Activated CD8-positive, alpha-beta memory T cell treated with anti-CD3 and anti-CD28 coated beads for 24 hours (primary cell): Measurements from ENCODE around the gene CLBA1.
"Not testable (repeated sequence)": the region's sequence is repeated elsewhere in the genome, so short reads cannot be mapped to it uniquely, and the experiment has no call there.

ENCODE experiments used
- DNase-seq: peaks from one replicate; pipeline ENCODE4 v3.0.0-alpha.2; 2020

The CLBA1 gene

GRCh38 chr14:104947881-104948735, 37.5 kb upstream of the CLBA1 start:
- DNase-seq, result not testable (repeated sequence)

DNA sequence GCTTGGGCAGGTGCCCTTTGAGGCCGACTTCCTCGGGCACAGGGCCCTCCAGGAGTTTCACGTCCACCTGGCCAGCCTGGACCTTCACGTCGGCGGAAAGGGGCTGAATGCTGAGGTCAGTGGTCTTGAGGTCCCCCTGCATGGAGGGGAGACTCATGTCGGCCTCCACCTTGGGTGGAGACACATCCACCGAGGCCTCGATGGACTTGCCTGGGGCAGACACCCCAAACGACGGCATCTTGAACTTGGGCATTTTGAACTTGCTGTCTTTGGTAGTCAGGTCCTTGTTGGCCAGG, 36.9 kb upstream of the CLBA1 start:
- no peak for DNase-seq

- DNase-seq, result not testable (repeated sequence)
Measured at GRCh38 chr14:104949406-104949955, 36.1 kb upstream of the CLBA1 start.

DNA sequence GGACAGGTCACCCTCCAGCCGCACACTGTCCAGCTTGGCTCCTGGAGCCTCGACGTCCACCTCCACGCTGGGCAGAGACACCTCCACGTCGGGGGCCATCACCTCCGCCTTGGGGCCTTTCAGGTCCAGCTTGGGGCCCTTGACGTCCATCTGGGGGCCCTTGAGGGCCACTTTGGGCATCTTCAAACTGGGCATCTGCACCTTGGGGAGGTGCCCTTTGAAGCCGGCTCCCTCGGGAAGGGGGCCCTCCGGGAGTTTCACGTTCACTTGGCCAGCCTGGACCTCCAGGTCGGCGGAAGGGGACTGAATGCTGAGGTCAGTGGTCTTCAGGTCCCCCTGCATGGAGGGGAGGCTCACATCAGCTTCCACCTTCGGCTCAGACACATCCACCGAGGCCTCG, 35.6 kb upstream of the CLBA1 start:
- DNase-seq, result no peak

GRCh38 chr14:104950701-104951100, 34.9 kb upstream of the CLBA1 start:
- DNase-seq, result not testable (repeated sequence)

DNA sequence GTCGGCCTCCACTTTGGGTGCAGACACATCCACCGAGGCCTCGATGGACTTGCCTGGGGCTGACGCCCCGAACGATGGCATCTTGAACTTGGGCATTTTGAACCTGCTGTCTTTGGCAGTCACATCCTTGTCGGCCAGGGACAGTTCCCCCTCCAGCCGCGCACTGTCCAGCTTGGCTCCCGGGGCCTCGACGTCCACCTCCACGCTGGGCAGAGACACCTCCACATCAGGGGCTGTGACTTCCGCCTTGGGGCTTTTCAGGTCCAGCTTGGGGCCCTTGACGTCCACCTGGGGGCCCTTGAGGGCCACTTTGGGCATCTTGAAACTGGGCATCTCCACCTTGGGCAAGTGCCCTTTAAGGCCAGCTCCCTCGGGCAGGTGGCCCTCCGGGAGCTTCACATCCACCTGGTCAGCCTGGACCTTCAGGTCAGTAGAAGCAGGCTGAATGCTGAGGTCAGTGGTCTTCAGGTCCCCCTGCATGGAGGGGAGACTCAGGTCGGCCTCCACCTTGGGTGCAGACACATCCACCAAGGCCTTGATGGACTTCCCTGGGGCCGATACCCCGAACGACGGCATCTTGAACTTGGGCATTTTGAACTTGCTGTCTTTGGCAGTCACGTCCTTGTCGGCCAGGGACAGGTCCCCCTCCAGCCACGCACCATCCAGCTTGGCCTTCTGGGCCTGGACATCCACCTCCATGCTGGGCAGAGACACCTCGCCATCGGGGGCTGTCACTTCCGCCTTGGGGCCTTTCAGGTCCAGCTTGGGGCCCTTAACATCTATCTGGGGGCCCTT, 33.5 kb upstream of the CLBA1 start:
- DNase-seq, result not testable (repeated sequence)

DNA sequence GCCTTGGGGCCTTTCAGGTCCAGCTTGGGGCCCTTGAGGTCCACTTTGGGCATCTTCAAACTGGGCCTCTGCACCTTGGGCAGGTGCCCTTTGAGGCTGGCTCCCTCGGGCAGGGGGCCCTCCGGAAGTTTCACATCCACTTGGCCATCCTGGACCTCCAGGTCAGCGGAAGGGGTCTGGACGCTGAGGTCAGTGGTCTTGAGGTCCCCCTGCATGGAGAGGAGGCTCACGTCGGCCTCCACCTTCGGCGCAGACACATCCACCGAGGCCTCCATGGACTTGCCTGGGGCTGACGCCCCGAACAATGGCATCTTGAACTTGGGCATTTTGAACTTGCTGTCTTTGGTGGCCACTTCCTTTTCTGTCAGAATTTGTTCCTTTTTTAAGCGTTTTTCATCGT, 32.5 kb upstream of the CLBA1 start:
- DNase-seq, result no peak

GRCh38 chr14:104953896-104954656, 31.5 kb upstream of the CLBA1 start:
- DNase-seq, result no peak

DNA sequence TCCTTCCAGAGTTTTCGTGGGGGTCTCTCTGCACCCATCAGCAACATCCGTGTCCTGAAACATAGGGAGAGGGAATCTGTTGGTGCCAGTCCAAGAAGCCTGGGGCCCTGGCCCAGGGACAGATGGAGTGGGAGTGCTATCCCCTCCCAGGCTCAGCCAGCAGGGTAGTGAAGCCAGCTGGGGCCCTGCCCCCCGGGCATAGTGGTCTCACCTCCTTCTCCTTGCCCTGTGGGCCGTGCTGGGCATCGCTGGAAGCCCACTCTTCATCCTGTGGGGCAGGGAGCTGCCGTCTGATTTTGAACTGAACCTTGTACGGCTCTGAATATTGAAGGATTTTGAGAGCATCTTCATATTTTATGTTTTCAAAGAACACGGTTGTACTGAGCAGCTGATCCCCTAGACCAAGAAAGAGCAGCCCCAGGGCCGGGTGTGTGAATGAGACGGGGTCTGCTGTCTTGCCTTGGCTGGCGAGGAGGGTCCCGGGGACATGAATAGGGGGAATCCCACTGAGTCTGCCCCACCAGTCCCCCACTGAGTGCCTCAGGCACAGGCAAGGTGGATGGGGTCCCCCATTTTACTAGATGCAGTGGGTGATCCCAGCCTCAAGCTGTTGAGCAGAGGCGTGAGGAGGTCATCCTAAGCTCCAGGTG, 30.7 kb upstream of the CLBA1 start:
- DNase-seq, result no peak

DNA sequence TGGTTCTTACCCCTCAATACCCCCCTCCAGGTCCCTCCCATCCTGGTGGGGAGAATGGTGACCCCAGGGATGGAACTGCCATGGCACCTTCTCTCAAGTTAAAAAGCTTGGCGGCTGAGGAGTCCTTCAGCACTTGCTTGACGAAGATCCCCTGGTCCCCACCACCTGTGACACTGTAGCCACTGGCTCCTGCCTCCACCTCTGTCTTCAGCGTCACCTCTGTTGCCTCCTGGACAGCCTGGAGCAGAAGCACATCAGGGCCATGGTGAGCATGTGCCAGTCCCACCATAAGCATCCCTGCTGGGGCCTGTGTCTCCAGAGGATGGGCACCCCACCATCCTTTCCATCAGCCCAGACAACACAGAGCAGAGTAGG, 30.2 kb upstream of the CLBA1 start:
- no peak for DNase-seq

DNA sequence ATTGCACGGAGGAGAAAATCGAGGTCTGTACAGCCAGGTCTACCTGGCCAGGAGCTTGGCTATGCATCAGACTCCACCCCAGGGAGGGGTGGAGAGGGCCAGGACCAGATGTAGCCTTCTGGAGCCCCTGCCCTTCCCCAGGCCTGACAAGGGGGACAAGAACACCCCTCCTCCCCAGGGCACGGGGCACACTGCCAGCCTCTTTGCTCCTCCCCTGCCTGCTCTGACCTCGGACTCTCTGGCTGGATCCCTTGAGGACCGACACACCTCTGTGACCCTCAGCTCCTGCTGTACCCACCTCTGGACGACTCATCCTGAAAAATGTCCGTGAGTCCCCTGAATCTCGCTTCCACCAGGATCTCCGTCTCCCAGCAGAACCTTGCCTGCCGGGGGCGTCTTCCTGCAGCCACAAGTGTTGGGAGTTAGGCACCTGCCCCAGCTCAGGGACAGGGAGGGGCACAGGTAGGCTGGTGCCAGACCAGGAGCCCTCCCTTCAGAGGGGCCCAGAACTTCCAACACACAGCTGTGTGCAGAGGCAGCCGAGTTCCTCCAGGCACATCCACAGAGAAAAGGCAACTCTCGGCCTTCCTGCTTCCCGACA, 29.2 kb upstream of the CLBA1 start:
- no peak for DNase-seq

GRCh38 chr14:104957146-104958113, 28.2 kb upstream of the CLBA1 start:
- DNase-seq, result no peak

DNA sequence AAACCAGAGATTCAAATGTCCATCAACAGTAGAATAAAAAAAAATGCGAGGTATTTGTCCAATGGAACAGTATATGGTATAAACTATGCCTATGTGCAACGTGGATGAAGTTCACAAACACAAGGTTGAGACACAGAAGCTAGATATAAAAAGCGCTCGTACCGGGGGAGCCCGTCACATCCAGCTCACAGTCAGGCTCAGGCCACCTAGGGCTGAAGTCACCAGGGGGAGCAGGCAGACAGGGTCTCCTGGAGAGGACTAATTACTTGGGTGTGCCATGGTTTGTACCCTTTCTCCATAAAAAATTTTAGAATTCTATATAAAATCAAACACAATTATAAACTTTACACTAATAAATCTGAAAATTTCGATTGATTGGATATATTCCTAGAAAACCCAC, 21.0 kb upstream of the CLBA1 start:
- DNase-seq, result no peak

DNA sequence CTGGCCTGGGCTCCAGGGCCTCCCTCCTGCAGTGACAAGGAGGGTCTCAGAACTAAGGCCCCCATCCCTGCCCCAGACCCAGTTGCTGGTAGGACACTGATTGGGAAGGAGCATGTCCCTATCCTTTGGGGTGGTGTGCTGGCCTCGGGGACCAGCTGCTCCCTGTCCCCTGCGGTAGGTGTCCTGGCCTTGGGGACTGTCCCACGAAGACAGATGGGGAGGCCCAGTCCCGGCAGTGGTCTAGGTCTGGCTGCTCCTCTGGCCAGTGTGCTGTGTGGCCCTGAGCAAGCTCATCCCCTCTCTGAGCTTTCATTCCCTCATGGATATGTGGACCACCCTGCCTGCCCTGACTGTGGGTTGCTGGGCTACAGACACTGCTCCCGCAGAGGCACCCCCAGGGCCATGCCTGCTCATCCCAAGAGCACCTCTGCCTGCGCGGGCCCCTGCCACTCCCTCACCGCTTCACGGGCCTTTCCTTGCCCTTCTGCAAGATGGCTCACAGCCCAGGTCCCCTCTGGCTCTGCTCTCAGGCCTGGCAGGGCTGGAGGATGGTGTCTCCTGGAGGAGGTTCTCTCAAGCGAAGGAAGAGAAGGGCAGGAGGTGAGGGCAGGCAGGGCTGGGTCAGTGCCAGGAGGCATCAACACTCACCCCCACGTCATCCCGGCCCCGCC, 19.9 kb upstream of the CLBA1 start:
- no peak for DNase-seq

GRCh38 chr14:104966261-104966865, 19.2 kb upstream of the CLBA1 start:
- DNase-seq, result no peak

DNA sequence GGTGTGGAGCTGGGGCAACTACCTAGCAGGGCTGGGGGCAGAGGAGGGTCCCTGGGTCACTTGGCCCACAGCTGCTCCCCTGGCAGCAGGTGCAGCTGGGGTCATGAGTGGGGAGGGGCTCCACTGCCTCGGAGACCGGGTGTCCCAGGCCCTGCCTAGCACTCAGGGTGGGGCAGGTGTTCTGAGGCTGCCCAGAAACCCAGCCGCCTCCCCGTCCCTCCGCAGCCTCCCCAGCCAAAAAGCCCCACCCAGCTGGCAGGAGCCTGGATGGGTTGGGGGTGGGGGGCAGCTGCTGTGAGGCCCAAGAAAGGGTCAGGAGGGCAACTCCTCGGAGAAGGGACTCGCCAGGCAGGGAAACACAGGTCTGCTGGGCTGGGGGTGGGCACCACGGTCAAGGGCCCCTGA, 18.6 kb upstream of the CLBA1 start:
- no peak for DNase-seq

- DNase-seq, result no peak
Measured at GRCh38 chr14:104967386-104968152, 18.0 kb upstream of the CLBA1 start.

- no peak for DNase-seq
Measured at GRCh38 chr14:104968153-104968527, 17.4 kb upstream of the CLBA1 start.
